Dendritic cell treated with granulocyte-macrophage colony-stimulating factor and Interleukin-4, amounts not matched to agents 40 ng/mL and 50 ng/mL, for 4 days (primary cell): ENCODE measurements around the gene CDK5RAP1.
A peak's percentile ranks its signal among the peaks of the same experiment; 100 is the strongest.
"Not testable (repeated sequence)": the region's sequence is repeated elsewhere in the genome, so short reads cannot be mapped to it uniquely, and the experiment has no call there.

ENCODE experiments used
- H3K27ac Mint-ChIP-seq: one replicate; pipeline ENCODE4 v1.8.0; 2022; ENCODE audit warnings: mild to moderate bottlenecking, mixed read lengths
- H3K27me3 Mint-ChIP-seq: one replicate; pipeline ENCODE4 v1.8.0; 2022; ENCODE audit warnings: mild to moderate bottlenecking, mixed read lengths
- H3K36me3 Mint-ChIP-seq: one replicate; pipeline ENCODE4 v1.8.0; 2022; ENCODE audit warnings: low read depth, mixed read lengths
- H3K4me1 Mint-ChIP-seq: one replicate; pipeline ENCODE4 v1.8.0; 2022; ENCODE audit warnings: low read depth, mixed read lengths
- H3K4me3 Mint-ChIP-seq: one replicate; pipeline ENCODE4 v1.8.0; 2022; ENCODE audit warnings: mild to moderate bottlenecking, moderate library complexity, mixed read lengths
- H3K9me3 Mint-ChIP-seq: one replicate; pipeline ENCODE4 v1.8.0; 2022; ENCODE audit warnings: mixed read lengths
- intact Hi-C: fragments of 100-400 bp; cut with micrococcal nuclease; formaldehyde crosslinking; loops from one replicate; pipeline ENCODE4 v1.15.0; 2022

The CDK5RAP1 gene

GRCh38 chr20:33401184-33401920, at the start of gene CDK5RAP1:
Gene CDK5RAP1 (minus strand): TSS chr20:33401519. CDS start chr20:33397064, 4,455 bp downstream.
- H3K27me3 Mint-ChIP-seq, result no peaks in the 10 kb centered on the region
- H3K4me1 Mint-ChIP-seq, result peaks cover 47% of the 10 kb centered on the region
- peak within 1 kb of the TSS; percentile 98 for H3K4me3 Mint-ChIP-seq
- peaks cover 40% of the 10 kb centered on the region for H3K36me3 Mint-ChIP-seq
- no peaks in the 10 kb centered on the region for H3K9me3 Mint-ChIP-seq
- peak within 1 kb of the TSS; percentile 94 for H3K27ac Mint-ChIP-seq
- intact Hi-C loops, result loop anchor here (5.0 kb wide), 1 partner anchor 261 kb away; the partner anchor contains the start of gene C20orf144

DNA sequence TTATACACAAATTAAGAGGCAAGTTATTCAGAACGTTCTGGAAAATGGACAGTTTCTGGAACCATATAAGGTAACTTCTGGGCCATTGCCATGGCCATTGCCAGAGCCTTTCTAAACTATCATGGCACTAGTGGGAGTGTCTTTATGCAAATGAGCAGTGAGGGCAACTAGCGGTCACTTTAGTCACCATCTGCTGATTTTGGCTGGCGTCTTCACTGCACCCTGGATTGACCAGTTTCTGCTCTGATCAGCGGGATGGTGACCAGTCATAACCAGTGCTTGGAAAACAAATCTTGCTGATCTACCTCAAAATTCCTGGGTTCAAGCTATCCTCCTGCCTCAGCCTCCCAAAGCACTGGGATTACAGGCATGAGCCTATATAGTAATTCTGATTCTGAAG, 49.5 kb upstream of the CDK5RAP1 start:
- Mint-ChIP-seq H3K27me3 (peaks cover 1% of the 10 kb centered on the region), H3K27ac (no peak overlapping the region), H3K9me3 (no peaks in the 10 kb centered on the region), H3K4me1 (no peaks in the 10 kb centered on the region), H3K36me3 (no peaks in the 10 kb centered on the region), H3K4me3 (no peak overlapping the region)
- intact Hi-C loops, result no loop called here

DNA sequence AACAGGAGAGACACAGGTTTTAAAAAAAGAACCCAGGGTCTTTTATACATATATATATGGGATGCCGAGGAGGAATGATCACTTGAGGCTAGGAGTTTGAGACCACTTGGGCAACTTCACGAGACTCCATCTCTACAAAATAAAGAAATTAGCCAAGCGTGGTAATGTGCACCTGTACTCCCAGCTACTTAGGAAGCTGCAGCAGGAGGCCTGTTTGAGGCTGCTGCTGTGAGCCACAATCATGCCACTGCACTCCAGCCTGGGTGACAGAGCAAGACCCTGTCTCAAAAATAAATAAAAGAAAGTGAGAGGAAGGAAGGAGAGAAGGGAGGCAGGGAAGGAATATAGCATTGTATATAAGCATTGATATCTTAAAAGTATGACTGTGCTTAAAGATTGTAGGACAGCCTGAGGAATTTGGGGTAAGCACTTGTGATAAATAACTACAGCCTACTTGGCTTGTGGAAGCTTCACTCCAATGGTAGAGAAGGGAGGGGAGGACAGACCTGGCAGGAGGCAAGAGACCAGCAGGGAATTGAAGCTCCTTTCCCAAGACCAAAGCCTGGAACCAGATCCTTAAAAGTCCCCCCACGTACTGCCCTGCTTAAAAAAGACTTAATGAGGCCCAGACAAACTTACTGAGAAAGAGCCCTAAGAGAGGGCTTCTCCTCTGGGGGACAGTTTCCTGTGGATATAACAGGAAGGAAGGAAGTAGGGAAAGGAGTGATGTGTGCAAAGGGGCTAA, 44.7 kb upstream of the CDK5RAP1 start:
- intact Hi-C loops, result loop anchor here (2.0 kb wide), 1 partner anchor 31 kb away; no protein-coding TSS in a partner anchor
- H3K27me3 Mint-ChIP-seq, result peaks cover 18% of the 10 kb centered on the region
- H3K9me3 Mint-ChIP-seq, result no peaks in the 10 kb centered on the region
- no peak overlapping the region for H3K27ac Mint-ChIP-seq
- peaks cover 25% of the 10 kb centered on the region for H3K4me1 Mint-ChIP-seq
- no peak overlapping the region for H3K4me3 Mint-ChIP-seq
- H3K36me3 Mint-ChIP-seq, result peaks cover 7% of the 10 kb centered on the region

GRCh38 chr20:33444797-33445560, 43.7 kb upstream of the CDK5RAP1 start:
- Mint-ChIP-seq H3K9me3 (no peaks in the 10 kb centered on the region), H3K36me3 (peaks cover 7% of the 10 kb centered on the region), H3K27ac (no peak overlapping the region), H3K4me1 (peaks cover 25% of the 10 kb centered on the region), H3K27me3 (peaks cover 18% of the 10 kb centered on the region), H3K4me3 (peak overlapping the region; percentile 91)
- intact Hi-C loops, result loop anchor here (2.0 to 5.0 kb wide), 2 partner anchors 32 to 38 kb away; no protein-coding TSS in a partner anchor

GRCh38 chr20:33443512-33444239, 42.4 kb upstream of the CDK5RAP1 start, which contains the start of gene SNTA1:
Gene SNTA1 (minus strand): TSS chr20:33443763. CDS start chr20:33443620, 143 bp downstream.
- H3K9me3 Mint-ChIP-seq, result no peaks in the 10 kb centered on the region
- peak within 1 kb of the TSS; percentile 91 for H3K4me3 Mint-ChIP-seq
- peaks cover 7% of the 10 kb centered on the region for H3K36me3 Mint-ChIP-seq
- H3K4me1 Mint-ChIP-seq, result peaks cover 25% of the 10 kb centered on the region
- H3K27me3 Mint-ChIP-seq, result peaks cover 18% of the 10 kb centered on the region
- H3K27ac Mint-ChIP-seq, result peak within 1 kb of the TSS; percentile 66
- intact Hi-C loops, result loop anchor here (2.0 to 5.0 kb wide), 2 partner anchors 33 to 36 kb away; no protein-coding TSS in a partner anchor

DNA sequence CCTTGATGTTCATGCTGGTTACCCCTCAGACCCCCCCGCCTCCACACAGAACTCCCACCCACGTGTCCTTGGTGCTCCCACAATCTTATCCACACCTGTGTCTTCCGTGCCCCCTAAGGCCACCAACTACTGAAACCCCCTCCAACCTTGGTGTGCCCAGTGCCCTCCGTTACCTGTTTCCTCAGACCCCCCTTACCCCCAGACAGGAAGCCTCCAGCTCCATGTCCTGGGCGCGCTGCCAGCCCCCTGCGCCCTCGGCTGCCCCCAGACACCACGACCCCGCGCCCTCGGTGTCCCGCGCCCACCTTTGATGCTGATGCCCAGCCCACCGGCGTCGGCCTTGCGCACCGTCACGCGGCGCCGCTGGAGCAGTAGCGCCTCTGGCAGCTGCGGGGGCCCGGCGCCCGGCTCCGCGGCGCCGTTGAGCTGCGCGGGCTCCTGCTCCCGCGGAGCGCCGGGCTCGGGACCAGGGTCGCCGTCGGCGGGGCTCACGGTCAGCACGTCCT, 41.7 kb upstream of the CDK5RAP1 start:
- H3K27me3 Mint-ChIP-seq, result peaks cover 18% of the 10 kb centered on the region
- no peaks in the 10 kb centered on the region for H3K9me3 Mint-ChIP-seq
- H3K4me3 Mint-ChIP-seq, result peak overlapping the region; percentile 91
- H3K36me3 Mint-ChIP-seq, result peaks cover 7% of the 10 kb centered on the region
- H3K4me1 Mint-ChIP-seq, result peaks cover 25% of the 10 kb centered on the region
- no peak overlapping the region for H3K27ac Mint-ChIP-seq
- intact Hi-C loops, result loop anchor here (5.0 kb wide), 1 partner anchor 36 kb away; no protein-coding TSS in a partner anchor

DNA sequence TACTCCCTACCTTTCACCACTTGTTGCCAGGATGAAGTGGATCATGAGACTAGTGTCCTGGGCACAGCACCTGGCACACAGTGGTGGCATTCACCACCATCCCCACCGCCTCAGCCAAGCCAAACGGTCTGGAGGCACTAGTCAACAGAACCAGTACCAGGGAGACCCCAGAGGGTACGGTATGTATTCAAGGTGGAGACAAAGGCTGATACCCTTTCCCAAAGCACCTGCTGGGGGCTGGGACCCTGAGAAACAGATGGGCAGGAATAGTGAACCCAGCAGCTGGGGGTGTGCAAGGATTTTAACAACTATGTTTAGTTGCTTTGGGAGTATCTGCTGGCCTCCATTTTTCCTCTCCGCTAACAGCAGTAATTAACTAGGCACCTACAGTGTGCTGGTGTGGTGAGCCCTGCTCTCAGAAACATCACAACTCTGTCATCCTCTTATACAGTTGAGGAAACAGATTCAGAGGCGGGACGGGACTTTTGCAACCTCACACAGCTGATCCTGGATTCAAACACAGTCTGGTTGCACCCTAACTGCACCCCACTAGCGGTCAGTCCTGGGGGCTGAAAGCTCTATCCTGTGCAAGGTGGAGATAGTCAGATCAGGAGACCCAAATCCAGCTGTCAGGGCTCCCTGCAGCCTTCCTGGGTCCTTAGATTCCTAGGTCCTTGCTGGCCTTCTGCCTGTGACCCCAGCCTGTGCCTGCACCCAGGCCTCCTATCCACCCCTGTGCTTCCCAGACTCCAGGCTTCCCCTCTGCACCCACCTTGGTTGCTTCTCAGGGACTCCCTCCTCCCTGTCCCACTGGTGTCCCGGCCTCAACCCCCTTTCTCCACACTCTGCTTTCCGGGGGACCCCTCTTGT, 41.1 kb upstream of the CDK5RAP1 start:
- Mint-ChIP-seq H3K4me3 (peak overlapping the region; percentile 91), H3K36me3 (peaks cover 7% of the 10 kb centered on the region), H3K27ac (no peak overlapping the region), H3K4me1 (peaks cover 25% of the 10 kb centered on the region), H3K9me3 (no peaks in the 10 kb centered on the region), H3K27me3 (peaks cover 18% of the 10 kb centered on the region)
- intact Hi-C loops, result loop anchor here (5.0 kb wide), 1 partner anchor 35 kb away; no protein-coding TSS in a partner anchor

GRCh38 chr20:33441142-33441955, 40.0 kb upstream of the CDK5RAP1 start:
- Mint-ChIP-seq H3K4me1 (peaks cover 25% of the 10 kb centered on the region), H3K4me3 (no peak overlapping the region), H3K27ac (no peak overlapping the region), H3K27me3 (peaks cover 18% of the 10 kb centered on the region), H3K36me3 (peaks cover 7% of the 10 kb centered on the region), H3K9me3 (no peaks in the 10 kb centered on the region)
- intact Hi-C loops, result loop anchor here (5.0 kb wide), 1 partner anchor 34 kb away; no protein-coding TSS in a partner anchor

GRCh38 chr20:33440562-33440961, 39.2 kb upstream of the CDK5RAP1 start:
- peaks cover 25% of the 10 kb centered on the region for H3K4me1 Mint-ChIP-seq
- H3K27ac Mint-ChIP-seq, H3K9me3 Mint-ChIP-seq, H3K4me3 Mint-ChIP-seq, H3K36me3 Mint-ChIP-seq: not testable (repeated sequence)
- intact Hi-C loops, result loop anchor here (5.0 kb wide), 1 partner anchor 33 kb away; no protein-coding TSS in a partner anchor
- peaks cover 16% of the 10 kb centered on the region for H3K27me3 Mint-ChIP-seq

GRCh38 chr20:33438481-33438880, 37.2 kb upstream of the CDK5RAP1 start:
- intact Hi-C loops, result no loop called here
- H3K36me3 Mint-ChIP-seq, result no peaks in the 10 kb centered on the region
- no peak overlapping the region for H3K27ac Mint-ChIP-seq
- peaks cover 12% of the 10 kb centered on the region for H3K4me1 Mint-ChIP-seq
- peaks cover 16% of the 10 kb centered on the region for H3K27me3 Mint-ChIP-seq
- H3K4me3 Mint-ChIP-seq, result no peak overlapping the region
- H3K9me3 Mint-ChIP-seq, result no peaks in the 10 kb centered on the region

- no peak overlapping the region for H3K4me3 Mint-ChIP-seq
- H3K4me1 Mint-ChIP-seq, result peaks cover 5% of the 10 kb centered on the region
- H3K36me3 Mint-ChIP-seq, result no peaks in the 10 kb centered on the region
- H3K27me3 Mint-ChIP-seq, result peaks cover 8% of the 10 kb centered on the region
- no peaks in the 10 kb centered on the region for H3K9me3 Mint-ChIP-seq
- no peak overlapping the region for H3K27ac Mint-ChIP-seq
- intact Hi-C loops, result no loop called here
These were observed 36.0 kb upstream of the CDK5RAP1 start for GRCh38 chr20:33437141-33437911.
